Pancreas (tissue), 10 donors: ENCODE results near the gene TMEM106B. TPM values are rescaled to one million over a fixed set of nuclear protein-coding genes. Genes with fewer than 3 reads are reported as not detected.
"Not testable (repeated sequence)": the region's sequence is repeated elsewhere in the genome, so short reads cannot be mapped to it uniquely, and the experiment has no call there.

Experiments
- ATAC-seq, 4 donors: fragments of 200-7000 bp; cut with Tn5 transposase; one replicate each; pipeline versions ENCODE4 v1.8.0 to v1.9.1; 2020; ENCODE audit warnings: mild to moderate bottlenecking in 4 of 4, moderate library complexity in 4 of 4
- DNase-seq, 6 donors: peaks; one replicate each; pipeline ENCODE4 v3.0.0-alpha.2; 2020
- FAIRE-seq: peaks from 2 replicates; lab custom pipeline; 2012; peaks lifted over from hg19 to GRCh38; lab: Jason Lieb, UNC
- H3K27ac ChIP-seq, 4 donors: fragments of 200-600 bp; sonication (generic); 1 replicate in 3 of 4; 2 replicates in 1 of 4; pipeline versions ENCODE4 v1.5.0 to v1.8.0; 2020
- H3K27me3 ChIP-seq, 4 donors: fragments of 200-600 bp; one replicate each; pipeline ENCODE4 v1.8.0; 2021
- H3K36me3 ChIP-seq, 3 donors: fragments of 200-600 bp; sonication (generic) in 1 of 3; one replicate each; pipeline versions ENCODE4 v1.5.0 to v1.8.0; 2020 to 2021
- H3K4me1 ChIP-seq, 3 donors: fragments of 200-600 bp; one replicate each; pipeline ENCODE4 v1.8.0; 2021
- H3K4me3 ChIP-seq, 4 donors: fragments of 200-600 bp; sonication (generic) in 2 of 4; one replicate each; pipeline versions ENCODE4 v1.5.0 to v1.8.0; 2020 to 2021
- H3K9me3 ChIP-seq, 4 donors: fragments of 200-600 bp; one replicate each; pipeline ENCODE4 v1.8.0; 2021
- CTCF ChIP-seq, 4 donors: fragments of 200-600 bp; sonication (generic) in 3 of 4; IDR thresholded peaks; one replicate each; pipeline versions ENCODE4 v1.5.0 to v1.8.0; 2021; ENCODE audit warnings: antibody characterized with exemption in 4 of 4
- WGBS, 2 donors: extraction: QIAGEN DNeasy Blood & Tissue Kit; methylation state at CpG; one replicate each; pipeline ENCODE4 v1.1.7; 2013; 5-methylcytosine and 5-hydroxymethylcytosine counted together
- intact Hi-C, 3 donors: fragments of 100-400 bp; cut with DNase I; formaldehyde crosslinking; loops; one replicate each; pipeline versions ENCODE4 v1.11.1 to v1.14.2; 2022
- polyA plus RNA-seq, 2 donors: library from polyadenylated mRNA; stranded (reverse); fragments of 200-250 nt; gene quantifications; one replicate each; pipeline ENCODE4 v1.2.3, GENCODE V29; 2013
- total RNA-seq, 6 donors: library from RNA; stranded (reverse); fragmentation: NEBNext Ultra II Directional in 4 of 6; extraction: Animal tissue kit (Norgen Biotek cat#: 25700) in 4 of 6; gene quantifications; one replicate each; pipeline versions ENCODE4 v1.2.1 to v1.2.4, GENCODE V29; 2021 to 2023
- donor health status: healthy with polysubstance abuse.
- donor health status: DM: no; HTN: no; CAD: no; lungs with moderate emphysema.
- donor health status: DM: no; HTN: no; CAD: no.
- donor health status: control.
- donor health status: control.
- donor health status: Bipolar disorder and iron deficiency.
- donor health status: DM: yes; HTN: yes; CAD: no.
- donor health status: DM: no; HTN: no; CAD: no.
- donor health status: DM: no; HTN: no; CAD: no.
- donor health status: DM: yes; HTN: yes; CAD: no.

The TMEM106B gene
- total RNA-seq = 10 to 100 TPM; 12.8 to 29.6 (median 19.8) TPM
- 10 to 100 TPM in 1 of 2 donors, 1 to 10 TPM in 1; 4.4 to 10.8 TPM for polyA plus RNA-seq

- Histone ChIP-seq H3K27ac (peak within 1 kb of the TSS; percentile 96 to 99 (median 98)), H3K27me3 (no peaks in the 10 kb centered on the region), H3K36me3 (no peaks in the 10 kb centered on the region), H3K9me3 (no peaks in the 10 kb centered on the region), H3K4me3 (peak within 1 kb of the TSS; percentile 54 to 67 (median 65)), H3K4me1 (peaks cover 0 to 15% (median 12%) of the 10 kb centered on the region in 3 donors)
- intact Hi-C loops = no loop called here
- 0% methylated on average over 42 to 62 of the region's 62 CpGs for WGBS, 2 donors
- FAIRE-seq (no peak), DNase-seq (peak; percentile 97 to 100 (median 98)), ATAC-seq (peak; percentile 91 to 97 (median 96))
- peak in 1 of 4 donors; percentile 10 for TF ChIP-seq CTCF (IDR thresholded peaks at IDR 0.05)
These were observed at the start of gene TMEM106B for GRCh38 chr7:12211054-12211710. Gene TMEM106B (plus strand): TSS chr7:12211294. CDS start chr7:12214811, 3,517 bp downstream.

- TF ChIP-seq CTCF (IDR thresholded peaks at IDR 0.05) = no peak
- H3K27me3 ChIP-seq = no peaks in the 10 kb centered on the region
- H3K4me3 ChIP-seq = no peak overlapping the region
- no peak overlapping the region for H3K27ac ChIP-seq
- no peak for DNase-seq
- H3K36me3 ChIP-seq = no peaks in the 10 kb centered on the region
- H3K4me1 ChIP-seq = no peaks in the 10 kb centered on the region
- ATAC-seq = peak in 1 of 4 donors; percentile 34
- WGBS, 2 donors = 9 to 10% methylated on average over 5 of the region's 5 CpGs
- no peaks in the 10 kb centered on the region for H3K9me3 ChIP-seq
- intact Hi-C loops = no loop called here
- no peak for FAIRE-seq
These were observed 48.5 kb upstream of the TMEM106B start for GRCh38 chr7:12162415-12163113.

GRCh38 chr7:12168065-12168464, 43.0 kb upstream of the TMEM106B start:
- FAIRE-seq, ATAC-seq, H3K27ac ChIP-seq, H3K36me3 ChIP-seq, intact Hi-C loops, DNase-seq, H3K27me3 ChIP-seq, H3K4me1 ChIP-seq, H3K4me3 ChIP-seq, H3K9me3 ChIP-seq: not testable (repeated sequence)
- 61 to 78% methylated on average over 3 of the region's 3 CpGs for WGBS, 2 donors

- H3K4me3 ChIP-seq, intact Hi-C loops, H3K27me3 ChIP-seq, FAIRE-seq, ATAC-seq, H3K36me3 ChIP-seq, H3K4me1 ChIP-seq, H3K9me3 ChIP-seq, H3K27ac ChIP-seq: not testable (repeated sequence)
- DNase-seq = peak in 1 of 6 donors; percentile 18
- WGBS, 2 donors = 60 to 69% methylated on average over 6 of the region's 6 CpGs
These were observed 40.9 kb upstream of the TMEM106B start for GRCh38 chr7:12169981-12170820.

DNA sequence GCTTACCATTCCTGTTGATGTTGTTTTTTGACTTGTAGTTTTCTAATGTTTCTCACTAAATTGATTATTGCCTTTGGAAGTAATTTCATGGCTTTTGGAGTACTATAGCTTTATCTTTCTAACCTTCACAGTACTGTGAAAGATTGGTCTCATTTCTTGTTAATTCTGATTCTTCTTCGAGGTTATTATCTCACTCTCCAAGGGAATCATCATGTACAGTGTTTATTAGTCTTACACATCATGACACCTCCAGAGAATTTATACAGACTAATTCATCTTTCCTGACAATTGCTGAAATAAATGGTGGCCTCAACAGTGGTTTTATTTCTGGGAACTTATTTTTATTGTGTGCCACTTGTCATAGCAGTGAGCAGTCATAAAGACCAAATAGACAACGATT, 37.4 kb upstream of the TMEM106B start:
- Histone ChIP-seq H3K4me3 (no peak overlapping the region), H3K27ac (no peak overlapping the region), H3K9me3 (no peaks in the 10 kb centered on the region), H3K4me1 (no peaks in the 10 kb centered on the region), H3K27me3 (peaks cover 0 to 4% (median 0%) of the 10 kb centered on the region in 4 donors), H3K36me3 (no peaks in the 10 kb centered on the region)
- intact Hi-C loops = no loop called here
- DNase-seq (no peak), ATAC-seq (no peak), FAIRE-seq (no peak)
- WGBS, 2 donors = 39 to 63% methylated on average over 2 of the region's 2 CpGs
- TF ChIP-seq CTCF (IDR thresholded peaks at IDR 0.05) = no peak
